Activated T-cell treated with anti-CD3 and anti-CD28 coated beads, Interleukin-2, amount 50 U/mL, for 72 hours (primary cell): Measurements from ENCODE around the gene RLBP1. TPM values are rescaled to one million over a fixed set of nuclear protein-coding genes. Genes with fewer than 3 reads are reported as not detected.
A peak's percentile ranks its signal among the peaks of the same experiment; 100 is the strongest.

Source experiments
- ATAC-seq, 2 donors: fragments of 150-1000 bp; cut with Tn5 transposase; replicated peaks in 1 of 2; 2 replicates each; pipeline ENCODE4 v1.10.0; 2021; ENCODE audit warnings: moderate library complexity in 2 of 2, mild to moderate bottlenecking in 1 of 2
- DNase-seq, 2 donors: peaks; one replicate each; pipeline ENCODE4 v3.0.0; 2021 to 2022; ENCODE audit warnings: mixed read lengths in 1 of 2
- H3K27ac Mint-ChIP-seq: one replicate; pipeline ENCODE4 v1.8.0; 2022; ENCODE audit warnings: mild to moderate bottlenecking, moderate library complexity, mixed read lengths
- H3K27me3 Mint-ChIP-seq: one replicate; pipeline ENCODE4 v1.8.0; 2022; ENCODE audit warnings: low read depth, mixed read lengths
- H3K36me3 Mint-ChIP-seq, 2 donors: one replicate each; pipeline ENCODE4 v1.8.0; 2022; ENCODE audit warnings: mixed read lengths in 2 of 2, mild to moderate bottlenecking in 1 of 2; ENCODE audit not compliant: insufficient read depth in 2 of 2
- H3K4me1 Mint-ChIP-seq: one replicate; pipeline ENCODE4 v1.8.0; 2022; ENCODE audit warnings: low read depth, mixed read lengths
- H3K4me3 Mint-ChIP-seq, 2 donors: one replicate each; pipeline ENCODE4 v1.8.0; 2022; ENCODE audit warnings: mild to moderate bottlenecking in 2 of 2, mixed read lengths in 2 of 2, moderate library complexity in 2 of 2
- H3K9me3 Mint-ChIP-seq, 2 donors: one replicate each; pipeline ENCODE4 v1.8.0; 2022; ENCODE audit warnings: mixed read lengths in 2 of 2
- total RNA-seq, 2 donors: library from RNA; stranded (reverse); gene quantifications; one replicate each; pipeline ENCODE4 v1.2.3, GENCODE V29; 2022

Gene RLBP1
- total RNA-seq, 2 donors from 2014 or later, result 0.53 TPM; not detected in 1

DNA sequence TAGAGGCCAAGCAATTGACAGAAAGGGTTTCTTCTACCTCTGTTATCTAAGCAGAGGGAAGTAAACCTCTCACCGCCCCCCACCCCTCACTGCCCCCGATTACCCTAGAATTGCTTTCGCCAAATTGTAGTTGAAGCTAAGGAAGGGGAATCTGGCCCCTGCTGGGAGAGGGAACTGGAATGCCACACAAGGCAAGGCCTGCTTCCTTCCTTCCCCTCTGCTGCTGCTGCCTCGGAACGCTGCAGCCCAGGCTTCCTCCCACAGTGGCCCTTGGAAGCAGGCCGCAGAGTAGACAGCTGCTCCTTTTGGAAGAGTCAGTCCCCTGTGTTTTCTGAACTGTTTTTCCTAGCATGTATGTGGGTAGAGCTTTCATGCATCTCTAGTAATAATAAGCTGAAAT is 21.6 kb downstream of the RLBP1 start:
- DNase-seq, result no peak
- H3K27me3 Mint-ChIP-seq, result no peaks in the 10 kb centered on the region
- H3K27ac Mint-ChIP-seq, result no peak overlapping the region
- ATAC-seq, result no peak
- H3K36me3 Mint-ChIP-seq, result peaks cover 1 to 9% of the 10 kb centered on the region in 2 donors
- no peak overlapping the region for H3K4me3 Mint-ChIP-seq
- H3K9me3 Mint-ChIP-seq, result no peaks in the 10 kb centered on the region
- peaks cover 65% of the 10 kb centered on the region for H3K4me1 Mint-ChIP-seq

DNA sequence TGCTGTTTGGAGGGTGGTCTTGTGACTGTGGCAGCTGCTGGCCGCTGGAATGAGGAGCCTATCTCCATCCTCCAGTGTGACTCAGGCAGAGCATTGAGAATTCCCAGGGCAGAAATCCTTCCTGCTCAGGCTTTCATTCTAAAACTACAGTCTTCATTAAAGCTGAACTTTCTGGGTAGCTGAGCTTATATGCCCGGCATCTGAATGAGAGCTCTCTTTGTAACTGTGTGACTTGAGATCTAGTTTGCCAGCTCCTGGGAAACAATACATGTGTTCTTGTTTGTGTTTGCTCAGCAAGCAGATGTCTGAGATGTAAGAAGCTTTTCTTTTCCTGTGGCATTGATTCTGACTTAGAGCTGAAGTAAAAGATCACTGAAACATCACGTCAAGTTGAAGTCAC is 22.4 kb downstream of the RLBP1 start:
- no peaks in the 10 kb centered on the region for H3K9me3 Mint-ChIP-seq
- peak overlapping the region; percentile 6 for H3K4me3 Mint-ChIP-seq
- ATAC-seq (no peak), DNase-seq (no peak)
- peaks cover 57% of the 10 kb centered on the region for H3K4me1 Mint-ChIP-seq
- no peaks in the 10 kb centered on the region for H3K27me3 Mint-ChIP-seq
- peaks cover 1 to 9% of the 10 kb centered on the region in 2 donors for H3K36me3 Mint-ChIP-seq
- peak overlapping the region; percentile 0 for H3K27ac Mint-ChIP-seq

DNA sequence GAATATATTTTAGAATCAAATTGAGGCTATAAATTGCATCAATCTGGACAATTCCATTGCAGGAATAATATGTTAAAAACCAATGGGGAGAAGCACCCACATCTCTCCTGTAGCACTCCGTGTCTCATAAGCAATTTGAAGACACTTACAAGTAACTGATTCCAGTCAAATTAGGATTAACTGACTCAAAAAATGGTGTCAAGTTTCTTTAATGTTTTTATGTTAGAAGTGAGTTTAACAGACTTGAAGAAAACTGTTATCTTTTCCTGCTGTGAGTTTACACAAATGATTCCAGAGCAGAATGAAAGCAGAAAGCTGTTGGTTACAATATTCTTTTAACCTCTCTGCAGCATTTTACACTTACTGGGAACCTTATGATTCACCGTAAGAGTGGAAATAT is 23.2 kb downstream of the RLBP1 start:
- ATAC-seq, result peak; percentile 16 to 22
- no peak for DNase-seq
- Mint-ChIP-seq H3K9me3 (no peaks in the 10 kb centered on the region), H3K4me3 (peak overlapping the region; percentile 32 to 65), H3K27ac (peak overlapping the region; percentile 27), H3K4me1 (peaks cover 50% of the 10 kb centered on the region), H3K27me3 (no peaks in the 10 kb centered on the region), H3K36me3 (peaks cover 1 to 15% of the 10 kb centered on the region in 2 donors)

DNA sequence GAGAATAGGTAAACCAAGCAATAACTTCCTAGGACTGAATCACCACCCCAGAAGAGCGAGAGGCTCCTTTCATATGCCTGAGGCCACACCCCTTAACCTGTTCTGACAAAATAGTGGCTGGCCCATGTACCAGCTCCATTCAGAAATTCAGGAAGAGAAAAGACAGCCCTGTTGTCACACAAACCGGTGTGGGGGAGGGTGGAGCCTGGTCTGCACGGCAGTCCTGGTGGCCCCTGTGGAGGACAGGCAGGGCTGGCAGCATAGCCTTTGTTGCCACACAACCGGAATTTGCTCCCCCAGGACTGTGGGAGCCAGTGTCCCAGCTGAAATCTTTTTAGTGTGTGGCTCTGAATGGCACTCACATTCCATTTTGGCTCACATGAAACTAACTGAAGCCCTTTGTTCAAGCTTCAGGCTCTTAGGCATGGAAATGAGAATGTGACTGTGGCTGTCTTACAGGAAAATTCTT is 23.8 kb downstream of the RLBP1 start:
- Mint-ChIP-seq H3K27me3 (no peaks in the 10 kb centered on the region), H3K4me3 (peak overlapping the region; percentile 65 to 69), H3K27ac (peak overlapping the region; percentile 76), H3K4me1 (peaks cover 49% of the 10 kb centered on the region), H3K9me3 (no peaks in the 10 kb centered on the region), H3K36me3 (peaks cover 1 to 15% of the 10 kb centered on the region in 2 donors)
- ATAC-seq, result peak; percentile 83 to 85
- DNase-seq, result peak; percentile 49 to 54

DNA sequence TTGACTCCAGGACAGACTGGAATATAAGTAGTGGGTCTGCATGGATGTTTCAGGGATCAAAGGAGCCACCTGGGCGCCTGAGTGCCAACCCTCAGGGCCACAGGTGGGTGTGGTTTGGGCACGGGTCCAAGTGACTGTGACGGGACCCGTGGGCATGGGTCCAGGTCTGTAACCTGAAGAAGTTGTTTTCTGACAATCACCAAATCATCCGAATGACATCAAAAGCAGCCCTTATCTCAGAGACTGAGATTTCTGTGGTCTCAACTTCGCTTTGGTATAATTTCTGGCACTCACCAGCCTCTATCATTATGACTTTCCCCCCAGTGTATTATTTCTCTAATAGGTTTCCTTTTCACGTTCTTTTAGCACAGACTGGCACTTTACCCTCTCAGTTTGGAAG is 24.4 kb downstream of the RLBP1 start:
- ATAC-seq (peak; percentile 77 to 83), DNase-seq (peak; percentile 79 to 81)

DNA sequence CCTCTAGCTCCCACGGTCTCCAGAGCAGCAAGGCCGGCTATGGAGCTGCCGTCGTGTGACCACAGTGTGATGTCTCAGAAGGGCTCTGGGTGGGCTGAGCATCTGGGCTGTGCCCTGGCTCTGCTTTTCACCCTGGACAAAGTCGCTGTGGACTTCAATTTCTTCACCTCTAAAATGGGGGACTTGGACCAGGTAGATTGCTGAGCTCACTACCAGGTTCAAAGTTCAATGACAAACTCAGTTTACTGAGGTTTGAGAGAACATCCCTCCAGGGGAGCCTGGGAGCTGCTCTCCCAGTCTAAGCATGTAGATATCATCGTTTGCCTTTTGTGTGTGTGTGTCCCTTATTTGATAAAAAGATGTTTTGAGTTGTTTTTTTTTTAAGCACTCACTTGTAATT is 25.1 kb downstream of the RLBP1 start:
- Mint-ChIP-seq H3K9me3 (no peaks in the 10 kb centered on the region), H3K36me3 (peaks cover 4 to 20% of the 10 kb centered on the region in 2 donors), H3K4me1 (peaks cover 41% of the 10 kb centered on the region), H3K27me3 (no peaks in the 10 kb centered on the region), H3K4me3 (no peak overlapping the region), H3K27ac (no peak overlapping the region)
- no peak for DNase-seq
- ATAC-seq, result no peak

More for the DNA sequence above, 24.4 kb downstream of the RLBP1 start:
- Mint-ChIP-seq H3K27ac (peak overlapping the region; percentile 76), H3K36me3 (peaks cover 2 to 17% of the 10 kb centered on the region in 2 donors), H3K4me3 (peak overlapping the region; percentile 65 to 69), H3K9me3 (no peaks in the 10 kb centered on the region), H3K4me1 (peaks cover 48% of the 10 kb centered on the region), H3K27me3 (no peaks in the 10 kb centered on the region)

DNA sequence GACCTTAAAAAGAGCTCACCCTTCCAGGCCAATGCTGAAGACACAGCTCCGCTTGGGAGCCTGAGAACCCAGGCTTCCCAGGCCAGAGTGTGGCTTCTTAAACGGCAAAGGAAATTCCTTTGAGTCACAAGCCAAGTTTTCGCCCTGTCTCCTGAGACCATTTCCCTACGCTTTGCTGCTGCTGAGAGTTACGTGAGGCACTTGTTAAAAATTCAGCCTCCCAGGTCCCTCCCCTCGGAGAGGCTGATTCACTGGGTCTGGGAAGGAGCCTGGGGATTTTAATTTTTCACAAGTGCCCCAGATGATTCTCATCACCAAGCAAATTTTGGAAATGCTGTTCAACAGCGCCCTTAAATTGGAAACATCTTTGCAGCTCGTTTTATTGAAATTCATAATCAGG is 25.5 kb downstream of the RLBP1 start:
- peaks cover 4 to 21% of the 10 kb centered on the region in 2 donors for H3K36me3 Mint-ChIP-seq
- H3K4me3 Mint-ChIP-seq, result no peak overlapping the region
- DNase-seq (no peak), ATAC-seq (no peak)
- H3K9me3 Mint-ChIP-seq, result no peaks in the 10 kb centered on the region
- peaks cover 41% of the 10 kb centered on the region for H3K4me1 Mint-ChIP-seq
- H3K27me3 Mint-ChIP-seq, result no peaks in the 10 kb centered on the region
- H3K27ac Mint-ChIP-seq, result no peak overlapping the region

- H3K9me3 Mint-ChIP-seq, result no peaks in the 10 kb centered on the region
- no peak overlapping the region for H3K4me3 Mint-ChIP-seq
- DNase-seq, result no peak
- no peak overlapping the region for H3K27ac Mint-ChIP-seq
- H3K27me3 Mint-ChIP-seq, result no peaks in the 10 kb centered on the region
- H3K36me3 Mint-ChIP-seq, result peaks cover 4 to 22% of the 10 kb centered on the region in 2 donors
- peaks cover 44% of the 10 kb centered on the region for H3K4me1 Mint-ChIP-seq
- no peak for ATAC-seq
Measured at GRCh38 chr15:89194608-89195007, 26.8 kb downstream of the RLBP1 start.

GRCh38 chr15:89192766-89193165 is 28.6 kb downstream of the RLBP1 start:
- peak overlapping the region; percentile 39 for H3K27ac Mint-ChIP-seq
- no peak overlapping the region for H3K4me3 Mint-ChIP-seq
- no peaks in the 10 kb centered on the region for H3K27me3 Mint-ChIP-seq
- peaks cover 4 to 27% of the 10 kb centered on the region in 2 donors for H3K36me3 Mint-ChIP-seq
- no peak for ATAC-seq
- H3K4me1 Mint-ChIP-seq, result peaks cover 30% of the 10 kb centered on the region
- H3K9me3 Mint-ChIP-seq, result no peaks in the 10 kb centered on the region
- no peak for DNase-seq

- peaks cover 23% of the 10 kb centered on the region for H3K4me1 Mint-ChIP-seq
- ATAC-seq (peak in 1 of 2 donors; percentile 58), DNase-seq (no peak)
- no peak overlapping the region for H3K4me3 Mint-ChIP-seq
- H3K27me3 Mint-ChIP-seq, result no peaks in the 10 kb centered on the region
- no peaks in the 10 kb centered on the region for H3K9me3 Mint-ChIP-seq
- peaks cover 4 to 27% of the 10 kb centered on the region in 2 donors for H3K36me3 Mint-ChIP-seq
- H3K27ac Mint-ChIP-seq, result peak overlapping the region; percentile 13
Measured at GRCh38 chr15:89192136-89192535, 29.2 kb downstream of the RLBP1 start.

DNA sequence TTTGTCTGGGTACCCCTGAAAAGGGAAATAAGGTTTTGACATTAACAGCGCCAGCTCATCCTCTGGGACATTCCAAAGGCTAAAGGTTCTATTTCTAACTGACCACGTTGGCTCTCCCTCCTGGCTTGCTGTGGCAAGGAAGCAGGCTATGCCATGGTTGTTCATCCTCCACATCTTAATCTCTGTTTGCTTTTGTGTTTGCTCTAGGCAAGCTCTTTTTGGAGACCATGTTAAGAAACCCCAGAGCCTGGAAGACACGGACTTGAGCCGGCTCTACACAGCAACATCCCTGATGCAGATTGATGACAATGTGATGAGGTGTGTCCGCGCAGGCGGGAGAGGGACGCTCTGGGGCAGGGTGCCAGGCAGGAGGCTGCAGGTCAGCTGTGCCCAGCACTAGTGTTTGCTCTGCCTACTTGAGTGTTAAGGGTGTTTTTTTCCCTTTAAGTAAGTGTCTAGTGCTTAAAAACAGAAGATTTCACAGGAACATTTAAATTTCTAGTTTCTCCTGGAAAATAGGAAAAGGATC is 33.3 kb downstream of the RLBP1 start:
- Mint-ChIP-seq H3K4me3 (no peak overlapping the region), H3K36me3 (peaks cover 4 to 19% of the 10 kb centered on the region in 2 donors), H3K4me1 (peaks cover 18% of the 10 kb centered on the region)

GRCh38 chr15:89187301-89187985 is 33.9 kb downstream of the RLBP1 start:
- H3K27ac Mint-ChIP-seq, result no peak overlapping the region
- peaks cover 12% of the 10 kb centered on the region for H3K4me1 Mint-ChIP-seq
- H3K36me3 Mint-ChIP-seq, result peaks cover 4 to 20% of the 10 kb centered on the region in 2 donors
- DNase-seq (no peak), ATAC-seq (no peak)
- H3K4me3 Mint-ChIP-seq, result no peak overlapping the region
- no peaks in the 10 kb centered on the region for H3K9me3 Mint-ChIP-seq
- H3K27me3 Mint-ChIP-seq, result no peaks in the 10 kb centered on the region

More for the DNA sequence above, 33.3 kb downstream of the RLBP1 start:
- DNase-seq (no peak), ATAC-seq (no peak)
- Mint-ChIP-seq H3K9me3 (no peaks in the 10 kb centered on the region), H3K27ac (no peak overlapping the region), H3K27me3 (no peaks in the 10 kb centered on the region)

DNA sequence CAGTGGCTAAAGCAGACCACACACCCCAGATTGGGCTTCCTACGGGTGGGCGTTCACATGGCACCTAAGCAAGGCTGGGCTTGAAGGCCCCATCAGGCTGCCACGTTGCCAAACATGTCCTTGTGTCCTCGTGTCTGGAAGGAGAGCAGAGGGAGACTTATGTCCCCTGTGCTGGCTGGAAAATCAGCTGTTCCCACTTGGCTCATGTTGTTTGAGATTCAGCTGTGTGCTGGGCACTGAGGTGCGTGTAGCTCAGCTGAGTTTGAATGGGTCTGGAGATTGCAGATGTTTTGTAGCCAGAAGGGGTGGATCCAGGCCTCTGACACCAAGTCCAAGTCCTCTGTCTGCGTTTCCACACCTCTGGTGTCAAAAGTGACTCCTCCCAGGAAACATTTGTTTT is 34.6 kb downstream of the RLBP1 start:
- Mint-ChIP-seq H3K4me3 (no peak overlapping the region), H3K27ac (no peak overlapping the region), H3K36me3 (peaks cover 2 to 18% of the 10 kb centered on the region in 2 donors), H3K9me3 (no peaks in the 10 kb centered on the region), H3K27me3 (no peaks in the 10 kb centered on the region), H3K4me1 (peaks cover 9% of the 10 kb centered on the region)
- DNase-seq, result no peak
- ATAC-seq, result no peak
